Mesendoderm (in vitro differentiated cells): ENCODE data around the gene UNC119.

Experiments
- DNase-seq: peaks from one replicate; pipeline ENCODE4 v3.0.0; 2013
- H2AK5ac ChIP-seq: 2 replicates; pipeline ENCODE4 v1.6.1; 2013; ENCODE audit warnings: low read length, inconsistent platforms
- H2BK120ac ChIP-seq: 2 replicates; pipeline ENCODE4 v1.6.1; 2013; ENCODE audit warnings: low read depth, mild to moderate bottlenecking, low read length, moderate library complexity, mixed read lengths
- H2BK15ac ChIP-seq: replicated peaks from 2 replicates; pipeline ENCODE4 v1.6.1; 2013; ENCODE audit warnings: low read depth, mild to moderate bottlenecking, moderate library complexity
- H2BK5ac ChIP-seq: 2 replicates; pipeline ENCODE4 v1.6.1; 2013; ENCODE audit warnings: low read length, inconsistent platforms
- H3K18ac ChIP-seq: 2 replicates; pipeline ENCODE4 v1.6.1; 2013; ENCODE audit warnings: mild to moderate bottlenecking, low read length, mixed read lengths
- H3K23ac ChIP-seq: one replicate; pipeline ENCODE4 v1.6.1; 2013; ENCODE audit warnings: low read length
- H3K27ac ChIP-seq: 2 replicates; pipeline ENCODE4 v1.5.1; 2013; ENCODE audit warnings: low read depth, mild to moderate bottlenecking, inconsistent platforms, low read length, moderate library complexity
- H3K27me3 ChIP-seq: 2 replicates; pipeline ENCODE4 v1.6.1; 2013; ENCODE audit warnings: low read length, control low read depth, mild to moderate bottlenecking, inconsistent platforms; ENCODE audit not compliant: insufficient read depth, poor library complexity
- H3K36me3 ChIP-seq: 2 replicates; pipeline ENCODE4 v1.6.1; 2013; ENCODE audit warnings: low read length, inconsistent platforms; ENCODE audit not compliant: control insufficient read depth, insufficient read depth
- H3K4ac ChIP-seq: one replicate; pipeline ENCODE4 v1.6.1; 2013; ENCODE audit warnings: low read depth, mild to moderate bottlenecking, low read length, moderate library complexity
- H3K4me1 ChIP-seq: 2 replicates; pipeline ENCODE4 v1.6.1; 2013; ENCODE audit warnings: low read depth, low read length, inconsistent platforms; ENCODE audit not compliant: control insufficient read depth
- H3K4me2 ChIP-seq: 2 replicates; pipeline ENCODE4 v1.6.1; 2013; ENCODE audit warnings: low read length
- H3K4me3 ChIP-seq: 2 replicates; pipeline ENCODE4 v1.5.1; 2013; ENCODE audit warnings: mild to moderate bottlenecking, low read length
- H3K56ac ChIP-seq: one replicate; pipeline ENCODE4 v1.6.1; 2013; ENCODE audit warnings: low read length
- H3K79me1 ChIP-seq: 2 replicates; pipeline ENCODE4 v1.6.1; 2013; ENCODE audit warnings: low read length, inconsistent platforms
- H3K79me2 ChIP-seq: 2 replicates; pipeline ENCODE4 v1.6.1; 2013; ENCODE audit warnings: mild to moderate bottlenecking, low read length; ENCODE audit not compliant: control insufficient read depth, insufficient read depth
- H3K9ac ChIP-seq: 2 replicates; pipeline ENCODE4 v1.6.1; 2013; ENCODE audit warnings: low read length, inconsistent platforms
- H4K5ac ChIP-seq: one replicate; pipeline ENCODE4 v1.6.1; 2013; ENCODE audit warnings: low read length
- H4K8ac ChIP-seq: one replicate; pipeline ENCODE4 v1.6.1; 2013; ENCODE audit warnings: low read depth, mild to moderate bottlenecking, control low read depth, low read length, moderate library complexity
- WGBS: extraction: QIAGEN DNeasy Blood & Tissue Kit; methylation state at CpG from one replicate; pipeline ENCODE4 v1.1.7; 2013; ENCODE audit warnings: low lambda C conversion rate, missing lambda C conversion rate; ENCODE audit not compliant: insufficient coverage; ENCODE audit errors: extremely low coverage; 5-methylcytosine and 5-hydroxymethylcytosine counted together

The UNC119 gene

GRCh38 chr17:28545141-28545503, 7.3 kb downstream of the UNC119 start:
- Histone ChIP-seq H2AK5ac (no peak overlapping the region), H4K8ac (no peak overlapping the region), H3K27me3 (no peaks in the 10 kb centered on the region), H2BK120ac (no peak overlapping the region), H3K56ac (no peak overlapping the region), H3K4me1 (no peaks in the 10 kb centered on the region), H3K4ac (no peak overlapping the region), H2BK5ac (no peak overlapping the region), H3K23ac (no peak overlapping the region), H3K79me1 (no peaks in the 10 kb centered on the region), H3K79me2 (no peaks in the 10 kb centered on the region), H4K5ac (no peak overlapping the region), H3K4me3 (no peak overlapping the region), H3K18ac (no peak overlapping the region), H2BK15ac (no peak overlapping the region), H3K9ac (no peak overlapping the region), H3K27ac (no peak overlapping the region), H3K36me3 (no peaks in the 10 kb centered on the region), H3K4me2 (no peak overlapping the region)
- WGBS = no CpG with 5 or more reads among the region's 2 CpGs
- DNase-seq = no peak

- H3K18ac ChIP-seq = no peak overlapping the region
- no peak overlapping the region for H2BK5ac ChIP-seq
- no peak overlapping the region for H2BK120ac ChIP-seq
- H2BK15ac ChIP-seq = no peak overlapping the region
- H3K4me1 ChIP-seq = no peaks in the 10 kb centered on the region
- no peaks in the 10 kb centered on the region for H3K79me1 ChIP-seq
- H3K27ac ChIP-seq = no peak overlapping the region
- H3K4ac ChIP-seq = no peak overlapping the region
- H4K8ac ChIP-seq = no peak overlapping the region
- no peak overlapping the region for H3K9ac ChIP-seq
- no peak overlapping the region for H4K5ac ChIP-seq
- H3K4me2 ChIP-seq = no peak overlapping the region
- H3K36me3 ChIP-seq = no peaks in the 10 kb centered on the region
- no CpG with 5 or more reads among the region's 4 CpGs for WGBS
- no peak overlapping the region for H2AK5ac ChIP-seq
- H3K23ac ChIP-seq = no peak overlapping the region
- DNase-seq = peak; percentile 57
- H3K56ac ChIP-seq = no peak overlapping the region
- H3K4me3 ChIP-seq = no peak overlapping the region
- no peaks in the 10 kb centered on the region for H3K27me3 ChIP-seq
- H3K79me2 ChIP-seq = no peaks in the 10 kb centered on the region
Measured at GRCh38 chr17:28544402-28545140, 7.9 kb downstream of the UNC119 start.

DNA sequence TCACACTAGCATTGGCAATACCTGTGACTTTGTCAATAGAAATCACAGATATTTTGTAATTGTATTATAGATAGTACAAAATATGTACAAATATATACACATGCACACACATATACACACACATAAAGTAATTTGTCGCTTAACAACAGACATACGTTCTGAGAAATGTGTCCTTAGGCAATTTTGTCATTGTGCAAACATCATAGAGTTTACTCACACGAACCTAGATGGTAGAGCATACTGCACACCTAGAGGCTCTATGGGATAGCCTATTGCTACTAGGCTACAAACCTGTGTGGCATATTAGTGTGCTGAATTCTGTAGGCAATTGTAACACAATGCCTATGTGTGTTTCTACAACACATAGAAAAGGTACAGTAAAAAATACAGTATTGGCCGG, 11.0 kb downstream of the UNC119 start:
- no peaks in the 10 kb centered on the region for H3K27me3 ChIP-seq
- no peaks in the 10 kb centered on the region for H3K36me3 ChIP-seq
- no peak overlapping the region for H2BK5ac ChIP-seq
- H3K79me1 ChIP-seq = no peaks in the 10 kb centered on the region
- no peaks in the 10 kb centered on the region for H3K4me1 ChIP-seq
- H3K27ac ChIP-seq = no peak overlapping the region
- no peak overlapping the region for H4K8ac ChIP-seq
- no peak overlapping the region for H4K5ac ChIP-seq
- H3K4me3 ChIP-seq = no peak overlapping the region
- H3K18ac ChIP-seq = no peak overlapping the region
- no peak overlapping the region for H2BK15ac ChIP-seq
- no peaks in the 10 kb centered on the region for H3K79me2 ChIP-seq
- no peak for DNase-seq
- H3K4ac ChIP-seq = no peak overlapping the region
- H3K9ac ChIP-seq = no peak overlapping the region
- no CpG with 5 or more reads among the region's 4 CpGs for WGBS
- H3K56ac ChIP-seq = no peak overlapping the region
- no peak overlapping the region for H3K23ac ChIP-seq
- H2BK120ac ChIP-seq = no peak overlapping the region
- H3K4me2 ChIP-seq = no peak overlapping the region
- no peak overlapping the region for H2AK5ac ChIP-seq

GRCh38 chr17:28540231-28540630, 12.2 kb downstream of the UNC119 start:
- Histone ChIP-seq H4K8ac (no peak overlapping the region), H3K9ac (no peak overlapping the region), H2BK15ac (no peak overlapping the region), H3K4me2 (no peak overlapping the region), H3K36me3 (no peaks in the 10 kb centered on the region), H3K18ac (no peak overlapping the region), H3K23ac (no peak overlapping the region), H3K4ac (no peak overlapping the region), H3K56ac (no peak overlapping the region), H3K4me3 (no peak overlapping the region), H2BK120ac (no peak overlapping the region), H3K79me2 (no peaks in the 10 kb centered on the region), H2AK5ac (no peak overlapping the region), H3K27ac (no peak overlapping the region), H3K79me1 (no peaks in the 10 kb centered on the region), H4K5ac (no peak overlapping the region), H3K4me1 (no peaks in the 10 kb centered on the region), H2BK5ac (no peak overlapping the region), H3K27me3 (no peaks in the 10 kb centered on the region)
- DNase-seq = no peak
- no CpG with 5 or more reads among the region's 4 CpGs for WGBS

- H3K27ac ChIP-seq = no peak overlapping the region
- no peaks in the 10 kb centered on the region for H3K36me3 ChIP-seq
- H3K4me1 ChIP-seq = no peaks in the 10 kb centered on the region
- H3K4ac ChIP-seq = no peak overlapping the region
- H2BK15ac ChIP-seq = no peak overlapping the region
- WGBS = no CpG with 5 or more reads among the region's 14 CpGs
- no peak for DNase-seq
- H3K9ac ChIP-seq = no peak overlapping the region
- no peaks in the 10 kb centered on the region for H3K79me2 ChIP-seq
- H4K5ac ChIP-seq = no peak overlapping the region
- no peak overlapping the region for H3K23ac ChIP-seq
- no peak overlapping the region for H3K4me3 ChIP-seq
- H4K8ac ChIP-seq = no peak overlapping the region
- no peaks in the 10 kb centered on the region for H3K27me3 ChIP-seq
- H2BK5ac ChIP-seq = no peak overlapping the region
- H2AK5ac ChIP-seq = no peak overlapping the region
- H2BK120ac ChIP-seq = no peak overlapping the region
- no peak overlapping the region for H3K18ac ChIP-seq
- no peak overlapping the region for H3K4me2 ChIP-seq
- H3K56ac ChIP-seq = no peak overlapping the region
- H3K79me1 ChIP-seq = no peaks in the 10 kb centered on the region
Measured at GRCh38 chr17:28538296-28538895, 14.0 kb downstream of the UNC119 start.

GRCh38 chr17:28537219-28537610, 15.2 kb downstream of the UNC119 start:
- DNase-seq = no peak
- no peak overlapping the region for H4K8ac ChIP-seq
- no peak overlapping the region for H3K27ac ChIP-seq
- H4K5ac ChIP-seq = no peak overlapping the region
- H3K4me2 ChIP-seq = no peak overlapping the region
- H3K9ac ChIP-seq = no peak overlapping the region
- no peak overlapping the region for H2AK5ac ChIP-seq
- no peaks in the 10 kb centered on the region for H3K79me2 ChIP-seq
- H3K4me1 ChIP-seq = no peaks in the 10 kb centered on the region
- H2BK5ac ChIP-seq = no peak overlapping the region
- H2BK120ac ChIP-seq = no peak overlapping the region
- no peak overlapping the region for H3K4ac ChIP-seq
- H3K18ac ChIP-seq = no peak overlapping the region
- H3K56ac ChIP-seq = no peak overlapping the region
- WGBS = no CpG with 5 or more reads among the region's 12 CpGs
- H3K79me1 ChIP-seq = no peaks in the 10 kb centered on the region
- no peak overlapping the region for H3K23ac ChIP-seq
- no peak overlapping the region for H3K4me3 ChIP-seq
- H2BK15ac ChIP-seq = no peak overlapping the region
- H3K36me3 ChIP-seq = no peaks in the 10 kb centered on the region
- no peaks in the 10 kb centered on the region for H3K27me3 ChIP-seq
